Heart left ventricle (tissue), 16 donors: Measurements from ENCODE around the gene PAEP. TPM values are rescaled to one million over a fixed set of nuclear protein-coding genes. Genes with fewer than 3 reads are reported as not detected.
"Not testable (repeated sequence)": the region's sequence is repeated elsewhere in the genome, so short reads cannot be mapped to it uniquely, and the experiment has no call there.

ENCODE experiments used
- ATAC-seq, 4 donors: fragments of 200-7000 bp; cut with Tn5 transposase; one replicate each; pipeline ENCODE4 v1.9.1; 2020 to 2022; ENCODE audit warnings: moderate library complexity in 4 of 4, mild to moderate bottlenecking in 3 of 4, moderate number of reproducible peaks in 1 of 4
- DNase-seq, 5 donors: peaks; one replicate each; pipeline ENCODE4 v3.0.0-alpha.2; 2020
- H3K27ac ChIP-seq, 12 donors: fragments of 200-600 bp; sonication (generic) in 4 of 12; one replicate each; pipeline versions ENCODE4 v1.5.0 to v1.8.0; 2016 to 2022; ENCODE audit warnings: mild to moderate bottlenecking in 2 of 12
- H3K27me3 ChIP-seq, 9 donors: fragments of 200-600 bp; sonication (generic) in 2 of 9; one replicate each; pipeline versions ENCODE4 v1.5.1 to v1.8.0; 2016 to 2022; ENCODE audit warnings: mild to moderate bottlenecking in 3 of 9
- H3K36me3 ChIP-seq, 9 donors: fragments of 200-600 bp; sonication (generic) in 2 of 9; one replicate each; pipeline versions ENCODE4 v1.5.0 to v1.8.0; 2018 to 2022; ENCODE audit warnings: mild to moderate bottlenecking in 2 of 9
- H3K4me1 ChIP-seq, 12 donors: fragments of 200-600 bp; sonication (generic) in 4 of 12; one replicate each; pipeline versions ENCODE4 v1.5.0 to v1.8.0; 2016 to 2022; ENCODE audit warnings: mild to moderate bottlenecking in 3 of 12
- H3K4me3 ChIP-seq, 12 donors: fragments of 200-600 bp; sonication (generic) in 4 of 12; one replicate each; pipeline versions ENCODE4 v1.5.0 to v1.8.0; 2017 to 2022; ENCODE audit warnings: mild to moderate bottlenecking in 9 of 12, moderate library complexity in 4 of 12
- H3K9me3 ChIP-seq, 12 donors: fragments of 200-600 bp; sonication (generic) in 4 of 12; one replicate each; pipeline versions ENCODE4 v1.5.0 to v1.8.0; 2016 to 2022; ENCODE audit warnings: mild to moderate bottlenecking in 1 of 12
- CTCF ChIP-seq, 12 donors: fragments of 200-600 bp; sonication (generic) in 4 of 12; IDR thresholded peaks; one replicate each; pipeline versions ENCODE4 v1.5.0 to v1.8.0; 2018 to 2022; ENCODE audit warnings: antibody characterized with exemption in 12 of 12, mild to moderate bottlenecking in 5 of 12
- POLR2A ChIP-seq, 2 donors: fragments of 450-650 bp; IDR thresholded peaks; one replicate each; pipeline ENCODE4 v1.6.1; 2017; ENCODE audit warnings: antibody characterized with exemption in 2 of 2, mild to moderate bottlenecking in 2 of 2, moderate library complexity in 2 of 2
- WGBS, 4 donors: extraction: QIAGEN DNeasy Blood & Tissue Kit in 2 of 4; methylation state at CpG; one replicate each; pipeline versions ENCODE4 v1.1.5 to v1.1.7; 2013 to 2018; 5-methylcytosine and 5-hydroxymethylcytosine counted together
- intact Hi-C, 10 donors: fragments of 100-400 bp; cut with DNase I; formaldehyde crosslinking; loops; one replicate each; pipeline versions ENCODE4 v1.11.1 to v1.14.2; 2022
- polyA plus RNA-seq, 2 donors: library from polyadenylated mRNA; stranded (reverse); fragments of 200-250 nt; gene quantifications; one replicate each; pipeline ENCODE4 v1.2.3, GENCODE V29; 2013
- total RNA-seq, 9 donors: library from RNA; depleted of rRNA in 2 of 9; stranded (reverse); fragments of >200 nt in 2 of 9; fragmentation: NEBNext Ultra II Directional in 3 of 9; extraction: Animal tissue kit (Norgen Biotek cat#: 25700) in 3 of 9; gene quantifications; one replicate each; pipeline versions ENCODE4 v1.1.0 to v1.2.4, GENCODE V29; 2016 to 2023
- donor health status: ischemic (EF 13 %, LVEDD 7.1; RV severe dilation, severe dysfunction).
- donor health status: healthy with polysubstance abuse.
- donor health status: DM: no; HTN: yes; CAD: no.
- donor health status: DM: no; HTN: no; CAD: no.
- donor health status: ischemic (EF 25% LVEDD 6.9; RV normal size, moderate dysfunction).
- donor health status: ischemic (EF 25% LVEDD 5.7; RV mildly dilated, moderate dysfunction).
- donor health status: healthy.
- donor health status: DM: yes; HTN: yes; CAD: no.
- donor health status: ischemic (EF 35%, LVEDD 5.7; RV mildly dilated, moderate dysfunction).
- donor health status: nonischemic (EF 11% LVEDD 7.7; RV severe dilation, severe dysfunction).
- donor health status: DM: yes; HTN: yes; CAD: no.
- donor health status: PGD.
- donor health status: ischemic (EF 29% LVEDD 5.4; RV normal size, mild dysfunction).
- donor health status: nonischemic (EF 23%, LVEDD 6.1; RV moderate dilation, normal function).

Gene PAEP
- total and polyA plus RNA-seq, 11 donors, result not detected

DNA sequence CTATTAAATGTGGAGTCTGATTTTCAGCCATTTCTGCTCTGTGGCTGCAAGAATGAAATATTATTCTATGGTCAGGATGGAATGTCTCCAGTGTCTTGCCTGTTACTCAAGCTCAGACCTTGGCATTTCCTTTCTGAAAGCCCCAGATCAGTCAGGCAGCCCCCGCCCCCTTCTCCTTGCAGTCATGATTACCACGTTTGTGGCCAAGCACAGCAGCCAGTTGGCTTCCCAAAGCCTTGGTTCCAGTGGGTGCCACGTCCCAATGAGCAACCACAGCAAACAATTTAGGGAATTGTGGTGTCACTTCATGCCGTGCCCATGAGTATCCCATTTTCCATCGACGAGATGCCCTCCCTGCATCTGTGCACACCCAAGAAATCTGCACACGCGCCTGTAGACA, 25.3 kb upstream of the PAEP start:
- H3K36me3 ChIP-seq, result no peaks in the 10 kb centered on the region
- no peak for TF ChIP-seq POLR2A (IDR thresholded peaks at IDR 0.05)
- no peak for TF ChIP-seq CTCF (IDR thresholded peaks at IDR 0.05)
- H3K27ac ChIP-seq, result no peak overlapping the region
- no peak overlapping the region for H3K4me3 ChIP-seq
- DNase-seq, result no peak
- 76 to 84% (median 82%) methylated on average over 8 of the region's 8 CpGs for WGBS, 4 donors
- no peaks in the 10 kb centered on the region for H3K4me1 ChIP-seq
- intact Hi-C loops, result no loop called here
- H3K27me3 ChIP-seq, result peaks cover 0 to 5% (median 0%) of the 10 kb centered on the region in 9 donors
- no peak for ATAC-seq
- H3K9me3 ChIP-seq, result no peaks in the 10 kb centered on the region

- 10 to 16% (median 14%) methylated on average over 8 of the region's 8 CpGs for WGBS, 4 donors
- H3K27ac ChIP-seq, DNase-seq, H3K27me3 ChIP-seq, H3K36me3 ChIP-seq, intact Hi-C loops, H3K4me3 ChIP-seq, H3K4me1 ChIP-seq, H3K9me3 ChIP-seq: not testable (repeated sequence)
- ATAC-seq, result peak in 1 of 4 donors; percentile 16
Observed at GRCh38 chr9:135543262-135543894, 18.2 kb upstream of the PAEP start.

DNA sequence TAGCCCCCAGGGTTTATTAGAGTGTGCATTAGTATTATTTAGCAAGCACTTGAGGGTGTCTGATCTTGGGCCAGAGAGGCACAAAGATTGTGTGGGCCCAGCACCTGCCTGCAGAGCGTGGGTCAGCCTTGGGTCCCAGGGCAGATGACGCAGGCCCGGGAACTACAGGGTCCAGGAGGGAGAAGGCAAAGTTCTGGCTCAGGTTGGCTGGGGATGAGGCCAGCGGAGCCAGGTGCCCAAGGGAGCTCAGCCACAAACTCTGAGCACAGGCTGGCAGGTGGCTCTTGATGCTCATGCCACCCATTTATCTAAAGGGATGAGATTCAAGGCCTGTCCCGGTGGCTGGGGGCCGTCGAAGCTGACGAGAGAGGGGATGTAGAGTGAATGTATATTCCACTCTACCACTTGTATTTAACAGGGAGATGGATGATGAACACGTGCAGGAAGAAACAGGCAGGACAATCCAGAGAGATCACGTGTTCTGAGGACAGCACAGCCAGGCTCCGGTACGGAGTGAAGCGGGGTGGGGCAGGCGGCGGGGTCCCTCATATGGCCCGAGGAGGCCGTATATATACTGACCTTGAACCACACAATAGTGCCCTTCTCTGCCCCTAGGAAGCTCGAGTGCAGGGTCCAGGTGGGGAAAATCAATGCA, 16.4 kb upstream of the PAEP start:
- intact Hi-C loops, result no loop called here
- H3K4me1 ChIP-seq, result no peaks in the 10 kb centered on the region

GRCh38 chr9:135545646-135546176, 15.8 kb upstream of the PAEP start, which contains the start of gene OBP2A:
Gene OBP2A, plus strand, starts transcription at chr9:135546126. Its CDS starts 55 bp downstream, at chr9:135546181.
- H3K4me3 ChIP-seq, DNase-seq, ATAC-seq, H3K27ac ChIP-seq, H3K36me3 ChIP-seq, intact Hi-C loops, H3K4me1 ChIP-seq, H3K9me3 ChIP-seq, H3K27me3 ChIP-seq: not testable (repeated sequence)
- 75 to 80% (median 78%) methylated on average over 7 to 15 of the region's 19 CpGs for WGBS, 4 donors

More for the DNA sequence above, 16.4 kb upstream of the PAEP start:
- Histone ChIP-seq H3K9me3 (no peaks in the 10 kb centered on the region), H3K4me3 (no peak overlapping the region), H3K27me3 (peaks cover 0 to 4% (median 0%) of the 10 kb centered on the region in 9 donors), H3K27ac (no peak overlapping the region), H3K36me3 (no peaks in the 10 kb centered on the region)
- DNase-seq, result no peak
- WGBS, 4 donors, result 75 to 90% (median 83%) methylated on average over 18 of the region's 18 CpGs
- ATAC-seq, result no peak
- TF ChIP-seq POLR2A (IDR thresholded peaks at IDR 0.05) (no peak), CTCF (IDR thresholded peaks at IDR 0.05) (no peak)

- intact Hi-C loops, H3K4me3 ChIP-seq, H3K4me1 ChIP-seq, ATAC-seq, H3K27ac ChIP-seq, H3K9me3 ChIP-seq, DNase-seq, H3K36me3 ChIP-seq, H3K27me3 ChIP-seq: not testable (repeated sequence)
- WGBS, 4 donors, result 85 to 94% (median 89%) methylated on average over 2 to 20 of the region's 21 CpGs
Observed at GRCh38 chr9:135546792-135547617, 14.6 kb upstream of the PAEP start.
